ENCODE data around the gene NRP1. TPM values are rescaled to one million over a fixed set of nuclear protein-coding genes. Genes with fewer than 3 reads are reported as not detected.

Gene NRP1
- total RNA-seq, 1 donor from 2014 or later, result 208 TPM

DNA sequence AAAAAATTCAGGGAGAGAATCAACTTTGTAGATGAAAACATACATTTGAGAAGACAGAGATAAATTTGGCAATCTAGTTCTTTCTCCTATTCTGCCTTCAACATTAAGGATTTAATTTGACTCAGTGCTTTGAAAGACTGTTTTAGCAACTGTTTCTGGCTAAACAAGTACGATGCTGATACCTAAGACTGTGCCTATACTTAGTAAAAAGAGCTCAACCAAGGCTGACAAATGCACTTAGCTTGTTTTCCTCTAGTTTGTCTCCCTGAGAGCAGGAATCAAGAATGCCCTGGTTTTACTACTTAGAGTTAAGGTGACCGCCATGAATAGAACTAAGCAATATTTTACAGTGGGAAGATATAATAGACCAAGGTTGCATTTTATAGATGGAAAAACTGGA lies 49.5 kb downstream of the NRP1 start:
- DNase-seq (ENCODE audit: extremely low spot score, unreplicated experiment), result no peak
- H3K36me3 Mint-ChIP-seq (ENCODE audit: unreplicated experiment), result peaks cover 19% of the 10 kb centered on the region
- H3K27ac Mint-ChIP-seq (ENCODE audit: unreplicated experiment), result no peak overlapping the region
- H3K27me3 Mint-ChIP-seq (ENCODE audit: unreplicated experiment), result no peaks in the 10 kb centered on the region
- no peak overlapping the region for H3K4me3 Mint-ChIP-seq (ENCODE audit: unreplicated experiment)
- H3K9me3 Mint-ChIP-seq (ENCODE audit: unreplicated experiment), result no peaks in the 10 kb centered on the region
- H3K4me1 Mint-ChIP-seq (ENCODE audit: unreplicated experiment), result peaks cover 74% of the 10 kb centered on the region
- TF ChIP-seq, protein P1, sequence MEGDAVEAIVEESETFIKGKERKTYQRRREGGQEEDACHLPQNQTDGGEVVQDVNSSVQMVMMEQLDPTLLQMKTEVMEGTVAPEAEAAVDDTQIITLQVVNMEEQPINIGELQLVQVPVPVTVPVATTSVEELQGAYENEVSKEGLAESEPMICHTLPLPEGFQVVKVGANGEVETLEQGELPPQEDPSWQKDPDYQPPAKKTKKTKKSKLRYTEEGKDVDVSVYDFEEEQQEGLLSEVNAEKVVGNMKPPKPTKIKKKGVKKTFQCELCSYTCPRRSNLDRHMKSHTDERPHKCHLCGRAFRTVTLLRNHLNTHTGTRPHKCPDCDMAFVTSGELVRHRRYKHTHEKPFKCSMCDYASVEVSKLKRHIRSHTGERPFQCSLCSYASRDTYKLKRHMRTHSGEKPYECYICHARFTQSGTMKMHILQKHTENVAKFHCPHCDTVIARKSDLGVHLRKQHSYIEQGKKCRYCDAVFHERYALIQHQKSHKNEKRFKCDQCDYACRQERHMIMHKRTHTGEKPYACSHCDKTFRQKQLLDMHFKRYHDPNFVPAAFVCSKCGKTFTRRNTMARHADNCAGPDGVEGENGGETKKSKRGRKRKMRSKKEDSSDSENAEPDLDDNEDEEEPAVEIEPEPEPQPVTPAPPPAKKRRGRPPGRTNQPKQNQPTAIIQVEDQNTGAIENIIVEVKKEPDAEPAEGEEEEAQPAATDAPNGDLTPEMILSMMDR (IDR thresholded peaks at IDR 0.05), result no peak

DNA sequence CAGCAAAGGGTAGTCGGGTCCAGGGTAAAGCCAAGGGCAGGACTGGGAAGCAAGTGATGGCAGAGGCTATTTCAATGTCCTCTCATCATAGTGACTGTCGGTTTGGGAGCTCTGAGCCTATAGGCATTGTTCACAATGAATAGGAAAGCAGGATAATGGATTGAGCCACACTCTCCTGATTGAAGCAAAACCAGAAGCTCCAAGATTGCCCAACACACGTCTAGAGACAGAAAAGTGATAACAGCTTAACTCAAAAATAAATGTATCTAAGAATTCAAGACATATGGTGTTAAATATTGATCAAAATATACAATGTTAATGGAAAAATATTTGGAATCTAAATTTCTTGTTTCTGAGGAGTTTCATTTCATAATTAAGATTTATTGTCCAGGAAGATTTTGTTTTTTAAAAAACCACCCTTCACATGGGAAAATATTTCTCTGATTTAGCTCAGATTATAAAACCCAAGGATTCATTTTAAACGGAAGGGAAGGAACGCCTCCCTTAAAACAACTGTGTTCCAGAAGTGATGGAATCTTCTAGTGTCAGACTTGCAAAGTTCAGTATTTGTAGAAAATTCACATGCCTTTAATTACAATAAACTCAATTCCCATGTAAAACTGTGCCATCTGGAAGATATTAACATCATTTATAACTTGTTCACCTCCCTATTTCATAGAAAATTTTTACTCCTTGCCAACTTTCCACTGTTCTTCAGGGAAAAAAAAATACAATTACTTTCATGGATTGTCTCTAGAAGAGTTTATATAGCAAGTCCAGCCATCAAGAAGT lies 54.5 kb downstream of the NRP1 start:
- DNase-seq (ENCODE audit: extremely low spot score, unreplicated experiment), result no peak
- no peaks in the 10 kb centered on the region for H3K9me3 Mint-ChIP-seq (ENCODE audit: unreplicated experiment)
- H3K27ac Mint-ChIP-seq (ENCODE audit: unreplicated experiment), result peak overlapping the region; percentile 87
- H3K36me3 Mint-ChIP-seq (ENCODE audit: unreplicated experiment), result peaks cover 28% of the 10 kb centered on the region
- no peaks in the 10 kb centered on the region for H3K27me3 Mint-ChIP-seq (ENCODE audit: unreplicated experiment)
- TF ChIP-seq, protein P1 (IDR thresholded peaks at IDR 0.05), result no peak
- no peak overlapping the region for H3K4me3 Mint-ChIP-seq (ENCODE audit: unreplicated experiment)
- H3K4me1 Mint-ChIP-seq (ENCODE audit: unreplicated experiment), result peaks cover 71% of the 10 kb centered on the region

DNA sequence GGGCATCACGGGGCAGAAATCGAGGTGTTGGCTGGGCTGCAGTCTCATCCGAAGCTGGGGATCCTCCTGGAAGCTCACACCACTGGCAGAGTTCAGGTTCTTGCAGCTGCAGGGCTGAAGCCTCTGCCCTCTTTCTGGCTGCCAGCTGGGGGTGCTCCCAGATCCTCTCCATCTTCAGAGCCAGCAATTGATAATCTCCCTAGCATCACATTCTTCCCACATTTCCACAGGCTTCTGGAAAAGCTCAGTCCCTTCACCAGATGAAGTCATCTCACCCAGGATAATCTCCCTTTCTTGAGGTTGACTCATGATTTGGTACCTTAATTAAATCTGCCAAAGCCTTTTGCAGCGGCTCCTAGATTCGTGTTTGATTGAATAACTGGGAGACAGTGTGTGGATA lies 55.2 kb downstream of the NRP1 start:
- H3K9me3 Mint-ChIP-seq (ENCODE audit: unreplicated experiment), result no peaks in the 10 kb centered on the region
- no peak for DNase-seq (ENCODE audit: extremely low spot score, unreplicated experiment)
- TF ChIP-seq, protein P1 (IDR thresholded peaks at IDR 0.05), result no peak
- no peak overlapping the region for H3K4me3 Mint-ChIP-seq (ENCODE audit: unreplicated experiment)
- no peaks in the 10 kb centered on the region for H3K27me3 Mint-ChIP-seq (ENCODE audit: unreplicated experiment)
- peaks cover 32% of the 10 kb centered on the region for H3K36me3 Mint-ChIP-seq (ENCODE audit: unreplicated experiment)
- peak overlapping the region; percentile 87 for H3K27ac Mint-ChIP-seq (ENCODE audit: unreplicated experiment)
- peaks cover 75% of the 10 kb centered on the region for H3K4me1 Mint-ChIP-seq (ENCODE audit: unreplicated experiment)

DNA sequence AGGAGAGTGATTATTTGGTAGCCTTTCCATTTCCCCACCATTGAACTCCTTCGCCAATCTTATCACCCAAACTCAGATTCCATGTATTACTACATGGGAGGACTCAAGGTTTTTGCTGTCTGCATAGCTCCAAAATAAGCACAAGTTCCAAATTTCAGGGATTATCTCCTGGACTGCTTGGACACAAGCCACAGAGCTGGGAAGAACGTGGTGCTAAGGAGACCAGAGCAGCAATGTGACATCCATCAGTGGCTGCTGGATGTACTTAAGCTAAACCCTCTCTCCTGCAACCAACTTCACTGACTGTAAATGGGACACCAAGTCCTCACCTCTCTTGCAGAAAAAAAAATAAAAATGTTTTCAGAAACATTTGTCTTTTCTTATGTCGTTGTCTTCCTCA lies 56.3 kb downstream of the NRP1 start:
- Mint-ChIP-seq H3K4me1 (ENCODE audit: unreplicated experiment) (peaks cover 77% of the 10 kb centered on the region), H3K4me3 (ENCODE audit: unreplicated experiment) (no peak overlapping the region), H3K9me3 (ENCODE audit: unreplicated experiment) (no peaks in the 10 kb centered on the region), H3K27me3 (ENCODE audit: unreplicated experiment) (no peaks in the 10 kb centered on the region), H3K27ac (ENCODE audit: unreplicated experiment) (peak overlapping the region; percentile 87), H3K36me3 (ENCODE audit: unreplicated experiment) (peaks cover 32% of the 10 kb centered on the region)
- DNase-seq (ENCODE audit: extremely low spot score, unreplicated experiment), result no peak
- TF ChIP-seq, protein P1 (IDR thresholded peaks at IDR 0.05), result no peak

DNA sequence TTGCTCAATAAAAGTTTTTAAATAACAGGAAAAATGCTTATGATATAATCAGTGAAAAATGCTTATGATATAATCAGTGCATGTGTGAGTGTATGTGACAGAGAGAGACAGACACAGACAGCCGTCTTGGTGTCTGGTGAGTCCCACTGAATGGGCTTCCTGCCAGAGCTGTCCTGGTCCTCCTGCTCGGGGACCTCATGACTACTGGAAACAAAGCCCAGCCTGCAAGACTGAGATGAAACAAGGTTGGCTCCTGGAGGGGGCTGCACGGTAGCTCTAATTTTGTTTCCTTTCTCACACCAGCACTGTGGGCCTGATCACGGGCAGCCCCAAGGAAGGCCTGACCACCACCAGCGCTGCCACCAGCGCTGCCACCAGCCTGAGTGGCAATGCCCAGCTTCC lies 57.3 kb downstream of the NRP1 start:
- Mint-ChIP-seq H3K4me1 (ENCODE audit: unreplicated experiment) (peaks cover 82% of the 10 kb centered on the region), H3K27me3 (ENCODE audit: unreplicated experiment) (no peaks in the 10 kb centered on the region), H3K27ac (ENCODE audit: unreplicated experiment) (peak overlapping the region; percentile 86), H3K36me3 (ENCODE audit: unreplicated experiment) (peaks cover 31% of the 10 kb centered on the region), H3K9me3 (ENCODE audit: unreplicated experiment) (no peaks in the 10 kb centered on the region), H3K4me3 (ENCODE audit: unreplicated experiment) (no peak overlapping the region)
- TF ChIP-seq, protein P1 (IDR thresholded peaks at IDR 0.05), result no peak
- DNase-seq (ENCODE audit: extremely low spot score, unreplicated experiment), result no peak

Measured in osteocyte (in vitro differentiated cells).